Keratinocyte (primary cell): ENCODE data around the gene DMXL2. TPM values are rescaled to one million over a fixed set of nuclear protein-coding genes. Genes with fewer than 3 reads are reported as not detected.
A peak's percentile ranks its signal among the peaks of the same experiment; 100 is the strongest.

Source experiments
- DNase-seq: peaks from one replicate; pipeline ENCODE4 v3.0.0-alpha.2; 2011; ENCODE audit warnings: low read depth, missing footprints, low spot score
- FAIRE-seq: peaks from 2 replicates; lab custom pipeline; 2011; peaks lifted over from hg19 to GRCh38; lab: Jason Lieb, UNC
- H2AFZ ChIP-seq: 2 replicates; pipeline ENCODE4 v1.6.0; 2012; ENCODE audit warnings: low read length, control low read depth, inconsistent platforms; ENCODE audit not compliant: control insufficient read depth
- H3K27ac ChIP-seq: 2 replicates; pipeline ENCODE4 v1.5.1; 2011; ENCODE audit warnings: low read length; ENCODE audit not compliant: control insufficient read depth, insufficient read depth
- H3K27me3 ChIP-seq: 3 replicates; pipeline ENCODE4 v1.6.0; 2011; ENCODE audit warnings: low read length; ENCODE audit not compliant: control insufficient read depth, insufficient read depth; ENCODE audit errors: extremely low read depth
- H3K36me3 ChIP-seq, 2 experiments: 2 replicates in 1 of 2; 3 replicates in 1 of 2; pipeline ENCODE4 v1.5.1; 2011; ENCODE audit warnings: low read length in 2 of 2, mild to moderate bottlenecking in 1 of 2; ENCODE audit not compliant: control insufficient read depth in 2 of 2, insufficient read depth in 2 of 2; ENCODE audit errors: extremely low read depth in 1 of 2
- H3K4me1 ChIP-seq: 3 replicates; pipeline ENCODE4 v1.5.1; 2011; ENCODE audit warnings: low read length; ENCODE audit not compliant: control insufficient read depth, insufficient read depth; ENCODE audit errors: extremely low read depth
- H3K4me2 ChIP-seq: 3 replicates; pipeline ENCODE4 v1.6.0; 2011; ENCODE audit warnings: low read depth, low read length; ENCODE audit not compliant: control insufficient read depth, insufficient read depth; ENCODE audit errors: extremely low read depth
- H3K4me3 ChIP-seq, 3 experiments: fragments of 200-600 bp in 1 of 3; sonication (generic) in 1 of 3; 2 replicates in 2 of 3; 3 replicates in 1 of 3; pipeline ENCODE4 v1.5.1; 2011 to 2016; ENCODE audit warnings: low read length in 3 of 3, mild to moderate bottlenecking in 3 of 3, control low read depth in 2 of 3, inconsistent platforms in 1 of 3, low read depth in 1 of 3, mixed read lengths in 1 of 3, mixed run types in 1 of 3, moderate library complexity in 1 of 3; ENCODE audit not compliant: control insufficient read depth in 2 of 3, insufficient read depth in 2 of 3; ENCODE audit errors: extremely low read depth in 1 of 3
- H3K79me2 ChIP-seq: 2 replicates; pipeline ENCODE4 v1.6.0; 2012; ENCODE audit warnings: low read length; ENCODE audit not compliant: control insufficient read depth, insufficient read depth
- H3K9ac ChIP-seq: 3 replicates; pipeline ENCODE4 v1.6.0; 2011; ENCODE audit warnings: low read length; ENCODE audit not compliant: control insufficient read depth, insufficient read depth; ENCODE audit errors: extremely low read depth
- H3K9me1 ChIP-seq: 3 replicates; pipeline ENCODE4 v1.6.0; 2011; ENCODE audit warnings: low read length; ENCODE audit not compliant: control insufficient read depth, insufficient read depth; ENCODE audit errors: extremely low read depth
- H3K9me3 ChIP-seq: 2 replicates; pipeline ENCODE4 v1.5.1; 2012; ENCODE audit warnings: low read depth, low read length; ENCODE audit not compliant: control insufficient read depth
- H4K20me1 ChIP-seq: 3 replicates; pipeline ENCODE4 v1.6.0; 2011; ENCODE audit warnings: low read length; ENCODE audit not compliant: control insufficient read depth, insufficient read depth; ENCODE audit errors: extremely low read depth
- EZH2 ChIP-seq: IDR thresholded peaks from one replicate; pipeline ENCODE4 v1.6.1; 2012; ENCODE audit warnings: inconsistent platforms, mild to moderate bottlenecking, low read length, moderate library complexity
- dilution Hi-C: fragments of 300-500 bp; cut with MboI; formaldehyde crosslinking; loops from one replicate; pipeline ENCODE4 v1.7.0; 2020; ENCODE audit warnings: low sequenced_read_pairs; ENCODE audit not compliant: extremely low pct_ligation_motif_present
- polyA plus RNA-seq, 5 experiments: library from polyadenylated mRNA; depleted of rRNA in 3 of 5; stranded (reverse) in 3 of 5; stranded (forward) in 1 of 5; unstranded in 1 of 5; fragments of >200 nt; gene quantifications; 1 replicate in 1 of 5; 2 replicates in 3 of 5; 3 replicates in 1 of 5; pipeline versions ENCODE4 v1.2.1 to v1.2.3, GENCODE V29; 2011 to 2012; ENCODE audit warnings: missing spikeins in 2 of 5, low read depth in 1 of 5, low replicate concordance in 1 of 5
- TF ChIP-seq, protein P1 (sequence below), 3 experiments: IDR thresholded peaks in 1 of 3; conservative IDR thresholded peaks in 1 of 3; optimal IDR thresholded peaks in 1 of 3; 2 replicates in 2 of 3; 3 replicates in 1 of 3; pipeline versions ENCODE3 to v1.5.1; 2011; ENCODE audit warnings: low read length in 3 of 3, mild to moderate bottlenecking in 3 of 3, moderate library complexity in 2 of 3, control low read depth in 1 of 3, inconsistent platforms in 1 of 3; ENCODE audit not compliant: insufficient read depth in 2 of 3; ENCODE audit errors: extremely low read depth in 1 of 3

Gene DMXL2
- polyA plus RNA-seq, 1 donor (not counting 4 experiments of a cell fraction or from before 2014, with no cell fraction given), result 14.9 TPM

DNA sequence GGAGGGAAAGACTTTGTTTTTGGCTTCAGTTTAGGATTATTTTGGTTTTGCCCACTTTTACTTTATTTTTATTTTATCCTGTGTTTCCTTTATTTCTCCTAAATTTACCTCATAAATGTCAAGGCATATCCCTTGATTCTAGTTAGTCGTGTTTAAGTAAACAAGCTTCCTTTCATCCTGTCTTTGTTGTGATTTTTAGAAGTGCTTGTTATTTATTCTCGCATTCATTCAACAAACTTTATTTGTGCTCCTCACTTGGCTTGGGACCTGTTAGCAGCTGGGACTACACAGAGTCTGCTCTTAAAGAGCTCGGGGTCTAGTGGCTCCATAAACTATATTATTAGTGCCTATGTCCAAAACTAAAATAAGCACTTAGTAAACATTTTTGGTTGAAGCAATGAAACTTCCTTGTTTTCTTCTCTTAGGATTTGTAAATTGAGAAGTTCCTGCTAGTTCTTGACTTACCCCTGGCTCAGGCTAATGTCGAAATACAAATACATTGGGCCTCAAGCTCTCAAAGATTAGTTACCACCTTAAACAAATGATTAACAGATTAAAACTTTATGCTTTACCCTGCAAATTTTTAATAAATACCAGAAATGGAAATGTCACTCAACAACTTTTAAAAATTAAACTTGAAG lies 19.0 kb upstream of the DMXL2 start:
- no peak overlapping the region for H3K27ac ChIP-seq
- no peaks in the 10 kb centered on the region for H3K36me3 ChIP-seq
- no peaks in the 10 kb centered on the region for H3K79me2 ChIP-seq
- peaks cover 6% of the 10 kb centered on the region for H3K4me1 ChIP-seq
- no peak overlapping the region for H3K4me2 ChIP-seq
- TF ChIP-seq EZH2, result no peak
- TF ChIP-seq, protein P1, sequence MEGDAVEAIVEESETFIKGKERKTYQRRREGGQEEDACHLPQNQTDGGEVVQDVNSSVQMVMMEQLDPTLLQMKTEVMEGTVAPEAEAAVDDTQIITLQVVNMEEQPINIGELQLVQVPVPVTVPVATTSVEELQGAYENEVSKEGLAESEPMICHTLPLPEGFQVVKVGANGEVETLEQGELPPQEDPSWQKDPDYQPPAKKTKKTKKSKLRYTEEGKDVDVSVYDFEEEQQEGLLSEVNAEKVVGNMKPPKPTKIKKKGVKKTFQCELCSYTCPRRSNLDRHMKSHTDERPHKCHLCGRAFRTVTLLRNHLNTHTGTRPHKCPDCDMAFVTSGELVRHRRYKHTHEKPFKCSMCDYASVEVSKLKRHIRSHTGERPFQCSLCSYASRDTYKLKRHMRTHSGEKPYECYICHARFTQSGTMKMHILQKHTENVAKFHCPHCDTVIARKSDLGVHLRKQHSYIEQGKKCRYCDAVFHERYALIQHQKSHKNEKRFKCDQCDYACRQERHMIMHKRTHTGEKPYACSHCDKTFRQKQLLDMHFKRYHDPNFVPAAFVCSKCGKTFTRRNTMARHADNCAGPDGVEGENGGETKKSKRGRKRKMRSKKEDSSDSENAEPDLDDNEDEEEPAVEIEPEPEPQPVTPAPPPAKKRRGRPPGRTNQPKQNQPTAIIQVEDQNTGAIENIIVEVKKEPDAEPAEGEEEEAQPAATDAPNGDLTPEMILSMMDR (optimal IDR thresholded peaks at IDR 0.05 in 1 of 3, IDR thresholded peaks at IDR 0.05 in 1 of 3, conservative IDR thresholded peaks at IDR 0.05 in 1 of 3; ENCODE audit: extremely low read depth in 1 of 3, insufficient read depth in 2 of 3, low read length in 3 of 3), result no peak
- H3K9me1 ChIP-seq, result no peaks in the 10 kb centered on the region
- FAIRE-seq (no peak), DNase-seq (no peak)
- H2AFZ ChIP-seq, result no peak overlapping the region
- H3K4me3 ChIP-seq, result no peak overlapping the region
- H3K9ac ChIP-seq, result no peak overlapping the region
- dilution Hi-C loops, result no loop called here
- H3K27me3 ChIP-seq, result no peaks in the 10 kb centered on the region
- H4K20me1 ChIP-seq, result no peaks in the 10 kb centered on the region
- H3K9me3 ChIP-seq, result no peaks in the 10 kb centered on the region

DNA sequence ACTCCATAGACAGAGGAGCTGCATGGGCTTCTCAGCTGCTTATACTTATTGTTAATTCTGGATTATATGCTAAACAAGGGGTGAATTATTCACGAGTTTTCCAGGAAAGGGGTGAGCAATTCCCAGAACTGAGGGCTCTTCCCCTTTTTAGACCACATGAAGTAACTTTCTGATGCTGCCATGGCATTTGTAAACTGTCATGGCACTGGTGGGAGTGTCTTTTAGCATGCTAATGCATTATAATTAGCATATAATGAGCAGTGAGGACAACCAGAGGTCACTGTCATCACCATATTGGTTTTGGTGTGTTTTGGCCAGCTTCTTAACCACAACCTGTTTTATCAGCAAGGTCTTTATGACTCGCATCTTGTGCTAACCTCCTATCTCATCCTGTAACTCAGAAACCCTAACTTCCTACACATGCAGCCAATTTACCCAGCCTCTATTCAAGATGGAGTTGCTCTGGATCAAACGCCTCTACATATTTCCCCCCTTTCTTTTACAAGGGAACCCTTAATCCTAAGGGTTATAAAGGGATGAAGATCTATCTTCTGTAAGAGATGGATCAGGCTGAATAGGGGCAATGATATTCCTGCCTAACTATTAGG lies 12.1 kb upstream of the DMXL2 start:
- dilution Hi-C loops, result no loop called here
- Histone ChIP-seq H4K20me1 (no peaks in the 10 kb centered on the region), H3K4me2 (no peak overlapping the region), H3K9me1 (no peaks in the 10 kb centered on the region), H3K4me1 (no peaks in the 10 kb centered on the region), H3K9ac (no peak overlapping the region), H3K4me3 (no peak overlapping the region), H3K9me3 (no peaks in the 10 kb centered on the region), H3K36me3 (no peaks in the 10 kb centered on the region), H2AFZ (no peak overlapping the region), H3K79me2 (no peaks in the 10 kb centered on the region), H3K27ac (no peak overlapping the region), H3K27me3 (no peaks in the 10 kb centered on the region)
- TF ChIP-seq, protein P1 (optimal IDR thresholded peaks at IDR 0.05 in 1 of 3, IDR thresholded peaks at IDR 0.05 in 1 of 3, conservative IDR thresholded peaks at IDR 0.05 in 1 of 3; ENCODE audit: extremely low read depth in 1 of 3, insufficient read depth in 2 of 3, low read length in 3 of 3), result no peak
- TF ChIP-seq EZH2, result no peak
- peak; percentile 13 for FAIRE-seq
- DNase-seq, result no peak
